Lung (tissue), 12 donors: ENCODE results near the gene REXO4. TPM values are rescaled to one million over a fixed set of nuclear protein-coding genes. Genes with fewer than 3 reads are reported as not detected.

Source experiments
- ATAC-seq: fragments of 200-7000 bp; cut with Tn5 transposase; one replicate; pipeline ENCODE4 v1.9.1; 2020; ENCODE audit warnings: moderate number of reproducible peaks; ENCODE audit not compliant: insufficient read depth, low FRiP score
- DNase-seq, 3 donors: peaks; one replicate each; pipeline ENCODE4 v3.0.0-alpha.2; 2013 to 2017
- H3K27ac ChIP-seq, 2 donors: one replicate each; pipeline ENCODE4 v1.5.1; 2013; ENCODE audit warnings: mild to moderate bottlenecking in 2 of 2, moderate library complexity in 2 of 2, control low read depth in 1 of 2, inconsistent platforms in 1 of 2, low read depth in 1 of 2, low read length in 1 of 2
- H3K27me3 ChIP-seq, 3 donors: one replicate each; pipeline ENCODE4 v1.5.1; 2013; ENCODE audit warnings: low read length in 2 of 3; ENCODE audit not compliant: control insufficient read depth in 3 of 3, insufficient read depth in 3 of 3
- H3K36me3 ChIP-seq, 4 donors: one replicate each; pipeline ENCODE4 v1.5.1; 2013; ENCODE audit warnings: low read length in 4 of 4, mild to moderate bottlenecking in 1 of 4, moderate library complexity in 1 of 4; ENCODE audit not compliant: control insufficient read depth in 4 of 4, insufficient read depth in 4 of 4
- H3K4me1 ChIP-seq, 5 donors: one replicate each; pipeline ENCODE4 v1.5.1; 2013; ENCODE audit warnings: low read length in 5 of 5, mild to moderate bottlenecking in 2 of 5, moderate library complexity in 1 of 5; ENCODE audit not compliant: control insufficient read depth in 5 of 5, insufficient read depth in 5 of 5
- H3K4me3 ChIP-seq: one replicate; pipeline ENCODE4 v1.5.1; 2013; ENCODE audit warnings: mild to moderate bottlenecking, control low read depth, moderate library complexity
- H3K9ac ChIP-seq, 2 donors: one replicate each; pipeline ENCODE4 v1.5.1; 2013; ENCODE audit warnings: low read length in 2 of 2, control low read depth in 1 of 2; ENCODE audit not compliant: insufficient read depth in 1 of 2
- H3K9me3 ChIP-seq, 4 donors: one replicate each; pipeline ENCODE4 v1.5.1; 2013; ENCODE audit warnings: low read length in 3 of 4, mild to moderate bottlenecking in 1 of 4, moderate library complexity in 1 of 4; ENCODE audit not compliant: control insufficient read depth in 4 of 4, insufficient read depth in 3 of 4
- CTCF ChIP-seq: IDR thresholded peaks from 2 replicates; pipeline ENCODE4 v1.5.1; 2012; ENCODE audit warnings: mild to moderate bottlenecking; ENCODE audit errors: control extremely low read depth, extremely low read depth
- WGBS, 2 donors: extraction: QIAGEN DNeasy Blood & Tissue Kit; methylation state at CpG; one replicate each; pipeline ENCODE4 v1.1.7; 2013; 5-methylcytosine and 5-hydroxymethylcytosine counted together
- polyA plus RNA-seq, 2 donors: library from polyadenylated mRNA; stranded (reverse); fragments of 200-250 nt; gene quantifications; one replicate each; pipeline ENCODE4 v1.2.1, GENCODE V29; 2013
- total RNA-seq, 2 donors: library from RNA; depleted of rRNA in 1 of 2; stranded (reverse); fragments of >200 nt in 1 of 2; gene quantifications; one replicate each; pipeline ENCODE4 v1.2.1, GENCODE V29; 2014 to 2021
- donor health status: control.
- donor health status: control.
- donor health status: Bipolar disorder and iron deficiency.
- donor health status: healthy.
- donor health status: DM: yes; HTN: yes; CAD: no.

REXO4 gene
- total and polyA plus RNA-seq, 4 donors, result 14.6 to 20.4 (median 19.9) TPM

GRCh38 chr9:133448487-133448972 is 30.7 kb upstream of the REXO4 start:
- no peak for ATAC-seq
- no peaks in the 10 kb centered on the region for H3K9me3 ChIP-seq
- no peak overlapping the region for H3K4me3 ChIP-seq
- DNase-seq, result no peak
- peaks cover 0 to 2% (median 0%) of the 10 kb centered on the region in 5 donors for H3K4me1 ChIP-seq
- WGBS, 2 donors, result 79 to 88% methylated on average over 13 of the region's 13 CpGs
- H3K27me3 ChIP-seq, result no peaks in the 10 kb centered on the region
- no peak overlapping the region for H3K27ac ChIP-seq
- no peaks in the 10 kb centered on the region for H3K36me3 ChIP-seq
- no peak for TF ChIP-seq CTCF
- H3K9ac ChIP-seq, result no peak overlapping the region

- TF ChIP-seq CTCF, result no peak
These were observed 27.6 kb upstream of the REXO4 start for GRCh38 chr9:133445293-133445969.

GRCh38 chr9:133443982-133444381 is 26.2 kb upstream of the REXO4 start:
- ATAC-seq, result no peak
- H3K27me3 ChIP-seq, result no peaks in the 10 kb centered on the region
- no peak overlapping the region for H3K9ac ChIP-seq
- 78 to 88% methylated on average over 8 of the region's 8 CpGs for WGBS, 2 donors
- DNase-seq, result no peak
- no peaks in the 10 kb centered on the region for H3K36me3 ChIP-seq
- H3K4me1 ChIP-seq, result no peaks in the 10 kb centered on the region
- no peak for TF ChIP-seq CTCF
- no peaks in the 10 kb centered on the region for H3K9me3 ChIP-seq
- H3K27ac ChIP-seq, result no peak overlapping the region
- H3K4me3 ChIP-seq, result no peak overlapping the region

More at GRCh38 chr9:133445293-133445969, 27.6 kb upstream of the REXO4 start:
- Histone ChIP-seq H3K4me3 (no peak overlapping the region), H3K27me3 (no peaks in the 10 kb centered on the region), H3K4me1 (no peaks in the 10 kb centered on the region), H3K36me3 (no peaks in the 10 kb centered on the region), H3K27ac (no peak overlapping the region), H3K9ac (no peak overlapping the region), H3K9me3 (no peaks in the 10 kb centered on the region)
- DNase-seq, result no peak
- WGBS, 2 donors, result 85 to 88% methylated on average over 23 of the region's 23 CpGs
- ATAC-seq, result no peak
